ENCODE results near the gene NEURL1B.

NEURL1B gene

GRCh38 chr5:172681421-172681820 lies 40.4 kb downstream of the NEURL1B start:
- DNase-seq = no peak

GRCh38 chr5:172683264-172683644 lies 42.2 kb downstream of the NEURL1B start:
- DNase-seq = no peak

GRCh38 chr5:172683645-172684471 lies 42.8 kb downstream of the NEURL1B start:
- DNase-seq = no peak

- DNase-seq = no peak
Measured at GRCh38 chr5:172685091-172685490, 44.0 kb downstream of the NEURL1B start.

- DNase-seq = no peak
Measured at GRCh38 chr5:172686111-172686510, 45.0 kb downstream of the NEURL1B start.

- DNase-seq = no peak
Measured at GRCh38 chr5:172686539-172687390, 45.7 kb downstream of the NEURL1B start.

GRCh38 chr5:172687940-172688339 lies 46.9 kb downstream of the NEURL1B start:
- no peak for DNase-seq

- peak; percentile 96 for DNase-seq
Measured at GRCh38 chr5:172688349-172689217, 47.5 kb downstream of the NEURL1B start.

- DNase-seq = no peak
Measured at GRCh38 chr5:172689218-172689572, 48.1 kb downstream of the NEURL1B start.

- DNase-seq = no peak
Measured at GRCh38 chr5:172689801-172690200, 48.7 kb downstream of the NEURL1B start.

- DNase-seq = no peak
Measured at GRCh38 chr5:172690258-172691075, 49.4 kb downstream of the NEURL1B start.

- DNase-seq = no peak
Measured at GRCh38 chr5:172691886-172692285, 50.8 kb downstream of the NEURL1B start.

- DNase-seq = no peak
Measured at GRCh38 chr5:172692451-172692850, 51.4 kb downstream of the NEURL1B start.

- no peak for DNase-seq
Measured at GRCh38 chr5:172692981-172693380, 51.9 kb downstream of the NEURL1B start.

GRCh38 chr5:172694061-172694460 lies 53.0 kb downstream of the NEURL1B start:
- DNase-seq = no peak

- DNase-seq = no peak
Measured at GRCh38 chr5:172694541-172694940, 53.5 kb downstream of the NEURL1B start.

- no peak for DNase-seq
Measured at GRCh38 chr5:172695232-172696054, 54.4 kb downstream of the NEURL1B start.

GRCh38 chr5:172696171-172696849 lies 55.2 kb downstream of the NEURL1B start:
- DNase-seq = no peak

GRCh38 chr5:172697123-172698121 lies 56.4 kb downstream of the NEURL1B start:
- DNase-seq = peak; percentile 95
